GM21447 (cell line): ENCODE results near the gene TGFBRAP1.
A peak's percentile ranks its signal among the peaks of the same experiment; 100 is the strongest.

Source experiments
- ATAC-seq: cut with Tn5 transposase; IDR thresholded peaks from one replicate; pipeline ENCODE4 v1.9.1; 2021; ENCODE audit not compliant: unreplicated experiment

Gene TGFBRAP1

GRCh38 chr2:105321875-105322646 is 7.5 kb downstream of the TGFBRAP1 start:
- ATAC-seq, result peak; percentile 39

DNA sequence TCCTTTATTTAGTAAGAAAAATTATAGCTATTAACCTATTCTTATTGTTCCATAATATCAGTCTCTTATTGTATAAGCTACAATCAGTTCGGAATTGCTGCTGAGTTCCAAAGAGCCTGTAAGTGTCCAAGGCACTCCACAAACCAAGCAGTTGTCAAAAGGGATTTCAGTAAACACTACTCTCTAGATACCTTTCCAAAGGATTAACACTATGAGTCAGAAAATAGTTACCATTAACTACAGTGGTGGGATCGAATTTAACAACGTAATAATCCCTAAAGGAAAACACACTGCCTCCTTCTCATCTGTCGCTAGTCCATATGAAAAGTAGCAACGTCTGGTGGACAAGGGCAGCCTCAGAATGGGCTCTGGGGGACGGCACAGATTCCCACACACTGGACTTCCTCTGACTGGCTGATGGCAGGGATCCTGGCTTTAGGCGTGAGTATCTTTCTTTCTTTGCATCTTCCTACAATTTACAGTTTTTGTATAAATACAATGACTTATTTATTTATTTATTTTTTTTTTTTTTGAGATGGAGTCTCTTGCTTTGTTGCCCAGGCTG is 8.8 kb downstream of the TGFBRAP1 start:
- ATAC-seq, result no peak

DNA sequence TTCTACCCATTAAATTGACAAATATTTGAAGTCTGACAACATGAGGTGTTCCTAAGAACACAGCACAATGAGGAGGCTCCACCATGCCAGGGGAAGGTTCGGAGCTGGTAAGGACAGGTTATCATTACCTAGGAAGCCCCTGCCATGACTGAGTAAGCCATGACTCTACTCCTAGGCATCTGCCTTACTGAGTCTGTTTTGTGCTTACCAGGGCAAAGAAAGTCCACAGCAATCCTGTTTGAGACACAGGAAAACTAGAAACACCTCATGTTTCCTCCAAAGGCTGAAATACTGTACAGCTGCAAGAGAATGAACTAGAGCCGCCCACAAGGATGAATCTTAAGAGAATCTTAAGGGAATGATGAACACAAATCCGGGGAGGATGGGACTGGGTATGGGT is 11.6 kb downstream of the TGFBRAP1 start:
- ATAC-seq, result no peak

DNA sequence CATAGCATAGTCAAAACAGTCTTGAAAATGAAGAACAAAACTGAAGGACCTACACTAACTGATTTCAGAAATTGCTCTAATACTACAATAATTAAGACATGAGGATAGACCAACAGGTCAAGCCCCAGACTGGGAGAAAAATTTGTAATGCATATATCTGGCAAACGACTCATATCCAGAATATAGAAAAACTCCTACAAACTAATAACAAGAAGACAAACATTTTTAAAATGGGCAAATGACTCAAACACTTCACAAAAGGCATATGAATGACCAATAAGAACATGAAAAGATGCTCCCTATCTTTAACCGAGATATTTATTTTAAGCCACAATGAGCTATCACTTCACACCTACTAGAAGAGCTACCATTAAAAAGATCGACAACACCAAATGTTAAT is 14.2 kb downstream of the TGFBRAP1 start:
- ATAC-seq, result peak; percentile 41

DNA sequence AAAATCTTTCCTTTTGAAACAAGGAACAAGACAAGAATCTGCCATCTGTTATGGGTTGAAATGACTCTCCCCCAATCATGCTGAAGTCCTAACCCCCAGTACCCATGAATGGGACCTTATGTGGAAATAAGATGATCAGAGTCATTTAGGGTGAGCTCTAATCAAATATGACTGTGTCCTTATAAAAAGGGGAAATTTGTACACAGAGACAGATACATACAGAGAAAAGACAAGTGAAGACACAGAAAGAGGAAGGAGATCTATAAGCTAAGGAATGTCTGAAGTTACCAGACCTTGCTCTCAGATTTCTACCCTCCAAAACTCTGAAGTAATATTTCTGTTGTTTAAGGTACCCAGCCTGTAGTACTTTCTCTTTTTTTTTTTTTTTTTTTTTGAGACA is 15.7 kb downstream of the TGFBRAP1 start:
- no peak for ATAC-seq

- ATAC-seq, result no peak
Measured at GRCh38 chr2:105309147-105309545, 20.4 kb downstream of the TGFBRAP1 start.

GRCh38 chr2:105308382-105309146 is 21.0 kb downstream of the TGFBRAP1 start:
- ATAC-seq, result no peak

DNA sequence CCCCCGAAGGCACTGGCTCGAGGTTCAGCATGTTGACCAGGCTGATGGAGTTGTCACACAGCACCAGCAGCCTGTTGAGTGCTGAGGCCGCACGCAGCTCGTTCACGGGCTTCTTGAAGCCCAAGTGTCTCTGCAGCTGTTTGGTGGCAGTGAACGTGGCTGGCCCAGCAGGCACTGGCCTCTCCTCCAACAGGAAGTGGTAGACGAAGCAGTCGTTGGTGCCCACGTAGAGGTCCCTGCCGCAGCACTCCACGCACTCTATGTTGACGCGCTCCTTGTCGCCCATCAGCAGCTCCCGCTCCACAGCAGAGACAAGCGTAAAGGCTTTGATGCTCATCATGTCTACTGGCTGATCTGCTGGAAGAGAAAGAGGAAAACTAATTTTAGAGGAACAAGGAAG is 21.6 kb downstream of the TGFBRAP1 start:
- ATAC-seq, result no peak

- ATAC-seq, result no peak
Measured at GRCh38 chr2:105307550-105307949, 22.0 kb downstream of the TGFBRAP1 start.

- no peak for ATAC-seq
Measured at GRCh38 chr2:105307146-105307545, 22.4 kb downstream of the TGFBRAP1 start.

- ATAC-seq, result no peak
Measured at GRCh38 chr2:105301646-105302045, 27.9 kb downstream of the TGFBRAP1 start.

- no peak for ATAC-seq
Measured at GRCh38 chr2:105299290-105299689, 30.2 kb downstream of the TGFBRAP1 start.

DNA sequence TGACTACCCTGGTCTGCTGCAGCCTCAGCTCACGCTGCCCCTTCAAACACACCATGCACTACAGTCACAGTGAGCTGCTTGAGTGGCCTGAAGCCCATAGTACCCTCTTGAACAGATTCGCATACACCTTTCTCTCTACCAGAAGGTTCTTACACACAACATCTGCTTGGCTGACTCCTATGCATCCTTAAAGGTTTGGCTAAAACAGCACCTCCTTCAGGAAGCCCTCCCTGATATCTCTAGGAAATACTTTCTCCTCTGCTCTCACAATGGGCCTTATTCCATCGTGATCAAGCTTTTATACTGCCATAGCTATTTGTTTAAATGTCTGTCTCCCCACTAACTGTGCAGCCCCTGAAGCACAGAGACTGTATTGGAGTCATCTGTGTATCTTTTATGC is 31.5 kb downstream of the TGFBRAP1 start:
- ATAC-seq, result no peak

DNA sequence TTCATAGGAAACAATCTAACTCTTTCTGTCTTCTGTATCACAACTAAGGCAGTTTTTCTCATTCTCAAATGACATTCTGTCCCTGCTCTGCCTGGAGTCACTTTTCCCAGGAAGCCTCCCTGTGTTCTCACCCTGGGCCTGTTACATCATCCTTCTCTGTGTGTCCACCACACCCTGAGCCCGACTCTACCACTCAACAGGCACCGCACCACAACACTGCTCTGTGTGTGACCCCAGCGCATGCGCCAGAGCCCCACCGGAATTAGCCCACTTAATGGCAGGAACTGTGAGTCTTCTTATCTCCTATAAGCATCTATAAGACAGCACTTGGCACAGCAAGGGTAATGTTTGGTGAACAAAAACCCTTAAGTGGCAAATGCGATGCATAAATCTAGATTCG is 32.3 kb downstream of the TGFBRAP1 start:
- ATAC-seq, result no peak

DNA sequence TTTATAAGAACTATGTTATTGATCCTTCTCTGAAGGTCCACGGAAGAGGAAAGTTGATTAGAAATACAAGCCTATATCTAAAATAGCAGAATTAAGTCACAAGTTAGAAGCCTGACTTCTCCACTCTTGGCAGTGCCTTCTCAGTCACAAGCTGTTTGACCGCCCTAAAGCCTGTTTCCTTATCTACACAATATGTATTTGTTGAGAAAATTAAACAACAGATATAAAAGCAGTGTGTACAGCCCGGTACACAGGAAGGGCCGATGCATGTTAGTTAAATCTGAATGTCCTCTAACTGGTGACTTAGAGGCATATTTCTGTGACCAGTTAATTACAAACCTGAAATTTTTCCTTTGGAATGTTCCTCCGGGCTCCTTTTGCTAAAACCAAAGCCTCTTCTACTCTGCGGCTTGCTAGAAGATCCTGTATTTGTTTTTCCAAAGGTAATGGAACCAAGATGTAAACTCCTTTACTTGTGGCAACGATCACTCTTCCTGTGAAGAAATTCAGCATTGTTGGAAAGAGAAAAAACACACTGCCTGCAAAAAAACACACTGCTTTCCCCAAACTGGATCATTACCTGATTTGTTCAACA is 33.4 kb downstream of the TGFBRAP1 start:
- ATAC-seq, result no peak

DNA sequence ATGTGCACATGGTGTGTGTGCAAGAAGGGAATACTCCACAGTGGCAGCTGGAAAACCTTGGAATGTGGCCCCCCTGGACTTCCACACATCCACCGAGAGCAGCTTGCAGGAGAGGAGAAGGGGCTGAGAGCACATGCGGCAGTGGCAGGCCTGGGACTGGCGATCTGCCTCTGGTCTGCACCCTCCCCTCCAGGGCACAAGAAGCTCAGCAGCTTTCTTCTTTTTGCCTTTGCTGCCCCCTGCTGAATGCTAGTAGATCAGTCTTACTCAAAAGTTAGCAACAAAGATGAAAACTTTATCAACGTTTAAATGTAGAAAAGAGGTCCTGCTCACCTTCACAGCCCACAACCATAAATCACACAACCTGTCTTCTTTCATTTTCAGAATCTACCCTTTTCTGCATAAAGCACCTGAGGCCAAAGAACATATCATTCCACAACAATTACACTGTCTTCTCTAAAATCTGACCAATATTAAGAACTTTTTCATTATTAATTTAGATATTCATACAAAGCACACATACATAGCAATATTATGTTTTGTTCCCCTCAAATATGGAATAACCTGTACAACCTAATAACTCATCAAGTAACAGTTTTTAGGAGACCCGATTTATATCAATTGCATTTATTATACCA is 34.6 kb downstream of the TGFBRAP1 start:
- ATAC-seq, result no peak

DNA sequence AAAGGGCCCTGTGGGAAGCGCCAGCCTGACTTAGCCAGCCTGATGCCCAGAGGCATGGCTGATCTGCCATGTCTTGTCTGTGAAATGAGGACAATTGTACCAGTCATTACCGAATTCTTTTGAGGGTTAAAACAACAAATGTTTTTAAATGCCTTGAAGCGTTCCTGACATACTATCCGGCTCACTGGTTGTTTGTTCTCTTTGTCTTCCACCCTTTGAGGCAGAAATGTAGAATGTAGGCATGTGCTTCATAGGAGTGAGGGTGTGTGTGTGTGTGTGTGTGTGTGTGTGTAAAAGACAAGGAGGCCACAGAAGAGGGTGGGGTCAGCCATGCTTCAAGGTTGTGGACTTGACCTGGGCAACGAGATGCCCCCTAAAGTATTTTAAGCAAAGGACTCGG is 35.5 kb downstream of the TGFBRAP1 start:
- ATAC-seq, result no peak

DNA sequence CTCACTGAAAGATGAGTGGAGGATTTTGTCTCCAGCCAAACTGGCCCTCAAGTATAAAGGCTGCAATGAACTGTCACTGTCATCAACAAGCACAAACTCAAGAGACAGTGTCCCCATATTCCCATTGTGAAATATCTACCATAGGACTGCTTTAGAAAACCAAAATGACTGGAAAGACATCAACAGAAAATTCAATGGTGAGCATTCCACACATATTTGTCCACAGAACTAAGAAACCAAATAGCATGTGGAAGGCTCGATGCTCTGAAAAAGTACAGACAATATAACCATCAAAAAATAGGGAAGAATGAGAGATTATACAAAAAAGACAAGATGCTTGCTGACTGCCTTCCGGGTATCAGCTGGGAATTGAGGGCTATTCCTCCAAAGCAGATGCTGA is 37.6 kb downstream of the TGFBRAP1 start:
- ATAC-seq, result no peak

DNA sequence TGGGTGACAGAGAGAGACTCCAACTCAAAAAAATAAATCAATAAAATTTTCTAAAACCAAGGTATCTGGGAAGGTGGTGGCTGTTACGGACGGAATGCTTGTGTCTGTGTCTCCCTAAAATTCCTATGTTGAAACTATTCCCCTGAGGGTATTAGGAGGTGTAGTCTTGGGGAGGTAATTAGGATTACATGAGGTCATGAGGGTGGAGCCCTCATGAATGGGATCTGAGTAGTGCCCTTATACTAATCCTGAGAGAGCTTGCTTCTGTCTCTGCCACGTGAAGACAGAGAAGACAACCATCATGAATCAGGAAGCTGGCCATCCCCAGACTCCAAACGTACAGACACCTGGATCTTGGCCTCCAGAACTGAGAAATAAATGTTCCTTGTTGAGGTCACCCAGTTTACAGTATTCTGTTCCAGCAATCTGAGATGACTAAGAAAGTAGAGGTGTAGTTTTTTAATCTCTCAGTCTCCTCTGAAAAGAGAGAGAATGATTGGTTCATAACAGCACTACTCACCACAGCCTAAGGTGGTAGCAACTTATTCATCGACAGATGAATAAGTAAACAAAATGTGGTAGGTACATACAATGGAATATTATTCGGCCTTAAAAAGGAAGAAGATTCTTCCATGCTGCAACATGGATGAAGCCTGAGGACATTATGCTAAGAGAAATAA is 38.4 kb downstream of the TGFBRAP1 start:
- ATAC-seq, result no peak

- ATAC-seq, result no peak
Measured at GRCh38 chr2:105288133-105288532, 41.4 kb downstream of the TGFBRAP1 start.

- ATAC-seq, result no peak
Measured at GRCh38 chr2:105287692-105288091, 41.8 kb downstream of the TGFBRAP1 start.
